Medulla oblongata (tissue), 1 donor: ENCODE results near the gene PTPRN2.
"Not testable (repeated sequence)": the region's sequence is repeated elsewhere in the genome, so short reads cannot be mapped to it uniquely, and the experiment has no call there.

ENCODE experiments used
- DNase-seq: peaks from one replicate; pipeline ENCODE4 v3.0.0-alpha.2; 2015; ENCODE audit errors: extremely low spot score

Gene PTPRN2

GRCh38 chr7:157520249-157520648, 1067.4 kb downstream of the PTPRN2 start:
- no peak for DNase-seq

- no peak for DNase-seq
Observed at GRCh38 chr7:157519798-157520244, 1067.8 kb downstream of the PTPRN2 start.

- no peak for DNase-seq
Observed at GRCh38 chr7:157519246-157519645, 1068.4 kb downstream of the PTPRN2 start.

- no peak for DNase-seq
Observed at GRCh38 chr7:157518514-157519175, 1069.0 kb downstream of the PTPRN2 start.

GRCh38 chr7:157517782-157518513, 1069.7 kb downstream of the PTPRN2 start:
- no peak for DNase-seq

GRCh38 chr7:157516911-157517781, 1070.5 kb downstream of the PTPRN2 start:
- DNase-seq, result no peak

- DNase-seq, result no peak
Observed at GRCh38 chr7:157516311-157516710, 1071.3 kb downstream of the PTPRN2 start.

GRCh38 chr7:157515342-157516041, 1072.1 kb downstream of the PTPRN2 start:
- no peak for DNase-seq

- DNase-seq, result no peak
Observed at GRCh38 chr7:157514746-157515145, 1072.9 kb downstream of the PTPRN2 start.

GRCh38 chr7:157514306-157514705, 1073.3 kb downstream of the PTPRN2 start:
- no peak for DNase-seq

GRCh38 chr7:157513682-157514081, 1073.9 kb downstream of the PTPRN2 start:
- no peak for DNase-seq

GRCh38 chr7:157513162-157513621, 1074.4 kb downstream of the PTPRN2 start:
- no peak for DNase-seq

- DNase-seq, result no peak
Observed at GRCh38 chr7:157509226-157509625, 1078.4 kb downstream of the PTPRN2 start.

- no peak for DNase-seq
Observed at GRCh38 chr7:157508477-157508881, 1079.1 kb downstream of the PTPRN2 start.

- DNase-seq, result no peak
Observed at GRCh38 chr7:157507987-157508386, 1079.6 kb downstream of the PTPRN2 start.

GRCh38 chr7:157506268-157506667, 1081.4 kb downstream of the PTPRN2 start:
- DNase-seq, result no peak

- no peak for DNase-seq
Observed at GRCh38 chr7:157505646-157506045, 1082.0 kb downstream of the PTPRN2 start.

GRCh38 chr7:157503229-157503628, 1084.4 kb downstream of the PTPRN2 start:
- DNase-seq, result no peak

- DNase-seq, result no peak
Observed at GRCh38 chr7:157502701-157503111, 1084.9 kb downstream of the PTPRN2 start.

- DNase-seq, result no peak
Observed at GRCh38 chr7:157501581-157501980, 1086.0 kb downstream of the PTPRN2 start.

- not testable (repeated sequence) for DNase-seq
Observed at GRCh38 chr7:157500989-157501540, 1086.6 kb downstream of the PTPRN2 start.
